A549 (cell line): ENCODE results near the gene FAM107B.

Experiments used
- RAD21 ChIP-seq, 2 experiments: fragments of >200 bp in 1 of 2; sonication (Bioruptor Twin) in 1 of 2; formaldehyde crosslinking in 1 of 2; IDR thresholded peaks in 1 of 2; conservative IDR thresholded peaks in 1 of 2; 2 replicates in 1 of 2; 3 replicates in 1 of 2; pipeline ENCODE4 v1.6.1; 2012 to 2018; ENCODE audit warnings: inconsistent platforms in 1 of 2
- TF ChIP-seq, protein P1 (sequence below): fragments of >200 bp; sonication (Bioruptor Twin); formaldehyde crosslinking; IDR thresholded peaks from 3 replicates; pipeline ENCODE4 v1.5.1; 2016

- TF ChIP-seq, protein P1, sequence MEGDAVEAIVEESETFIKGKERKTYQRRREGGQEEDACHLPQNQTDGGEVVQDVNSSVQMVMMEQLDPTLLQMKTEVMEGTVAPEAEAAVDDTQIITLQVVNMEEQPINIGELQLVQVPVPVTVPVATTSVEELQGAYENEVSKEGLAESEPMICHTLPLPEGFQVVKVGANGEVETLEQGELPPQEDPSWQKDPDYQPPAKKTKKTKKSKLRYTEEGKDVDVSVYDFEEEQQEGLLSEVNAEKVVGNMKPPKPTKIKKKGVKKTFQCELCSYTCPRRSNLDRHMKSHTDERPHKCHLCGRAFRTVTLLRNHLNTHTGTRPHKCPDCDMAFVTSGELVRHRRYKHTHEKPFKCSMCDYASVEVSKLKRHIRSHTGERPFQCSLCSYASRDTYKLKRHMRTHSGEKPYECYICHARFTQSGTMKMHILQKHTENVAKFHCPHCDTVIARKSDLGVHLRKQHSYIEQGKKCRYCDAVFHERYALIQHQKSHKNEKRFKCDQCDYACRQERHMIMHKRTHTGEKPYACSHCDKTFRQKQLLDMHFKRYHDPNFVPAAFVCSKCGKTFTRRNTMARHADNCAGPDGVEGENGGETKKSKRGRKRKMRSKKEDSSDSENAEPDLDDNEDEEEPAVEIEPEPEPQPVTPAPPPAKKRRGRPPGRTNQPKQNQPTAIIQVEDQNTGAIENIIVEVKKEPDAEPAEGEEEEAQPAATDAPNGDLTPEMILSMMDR = no peak
- TF ChIP-seq RAD21 (conservative IDR thresholded peaks at IDR 0.05 in 1 of 2, IDR thresholded peaks at IDR 0.05 in 1 of 2) = no peak
Measured at GRCh38 chr10:14751014-14751896, 23.4 kb downstream of the FAM107B start.
